Stimulated activated effector memory CD8-positive, alpha-beta T cell treated with anti-CD3 and anti-CD28 coated beads, Interleukin-12 subunit alpha, Interleukin-12 subunit beta, amount 100 ng/mL, for 72 hours (primary cell): Measurements from ENCODE around the gene TNFSF15.
"Not testable (repeated sequence)": the region's sequence is repeated elsewhere in the genome, so short reads cannot be mapped to it uniquely, and the experiment has no call there.

Experiments
- ATAC-seq: fragments of 150-1000 bp; cut with Tn5 transposase; 2 replicates; pipeline ENCODE4 v1.10.0; 2021
- DNase-seq, 2 donors: peaks; one replicate each; pipeline ENCODE4 v3.0.0; 2021 to 2022; ENCODE audit warnings: low spot score in 2 of 2
- H3K27ac Mint-ChIP-seq: one replicate; pipeline ENCODE4 v1.8.0; 2022; ENCODE audit warnings: mild to moderate bottlenecking, mixed read lengths
- H3K36me3 Mint-ChIP-seq: one replicate; pipeline ENCODE4 v1.8.0; 2022; ENCODE audit warnings: mild to moderate bottlenecking, mixed read lengths
- H3K4me1 Mint-ChIP-seq: one replicate; pipeline ENCODE4 v1.8.0; 2022; ENCODE audit warnings: mixed read lengths
- H3K4me3 Mint-ChIP-seq: one replicate; pipeline ENCODE4 v1.8.0; 2022; ENCODE audit warnings: mild to moderate bottlenecking, mixed read lengths
- H3K9me3 Mint-ChIP-seq: one replicate; pipeline ENCODE4 v1.8.0; 2022; ENCODE audit warnings: mixed read lengths

Gene TNFSF15

GRCh38 chr9:114759512-114760341 lies 46.1 kb downstream of the TNFSF15 start:
- DNase-seq = no peak
- no peak overlapping the region for H3K27ac Mint-ChIP-seq
- no peak overlapping the region for H3K4me3 Mint-ChIP-seq
- ATAC-seq = no peak
- no peaks in the 10 kb centered on the region for H3K36me3 Mint-ChIP-seq
- peaks cover 13% of the 10 kb centered on the region for H3K4me1 Mint-ChIP-seq
- no peaks in the 10 kb centered on the region for H3K9me3 Mint-ChIP-seq

- peaks cover 26% of the 10 kb centered on the region for H3K4me1 Mint-ChIP-seq
- no peaks in the 10 kb centered on the region for H3K36me3 Mint-ChIP-seq
- no peak overlapping the region for H3K27ac Mint-ChIP-seq
- no peak overlapping the region for H3K4me3 Mint-ChIP-seq
- no peak for ATAC-seq
- DNase-seq = no peak
- H3K9me3 Mint-ChIP-seq = no peaks in the 10 kb centered on the region
Measured at GRCh38 chr9:114757984-114758383, 47.9 kb downstream of the TNFSF15 start.

GRCh38 chr9:114757395-114757794 lies 48.4 kb downstream of the TNFSF15 start:
- DNase-seq (no peak), ATAC-seq (no peak)
- H3K4me3 Mint-ChIP-seq = no peak overlapping the region
- no peaks in the 10 kb centered on the region for H3K36me3 Mint-ChIP-seq
- no peak overlapping the region for H3K27ac Mint-ChIP-seq
- no peaks in the 10 kb centered on the region for H3K9me3 Mint-ChIP-seq
- H3K4me1 Mint-ChIP-seq = peaks cover 26% of the 10 kb centered on the region

- ATAC-seq = no peak
- Mint-ChIP-seq H3K4me1 (peaks cover 26% of the 10 kb centered on the region), H3K9me3 (no peaks in the 10 kb centered on the region), H3K36me3 (no peaks in the 10 kb centered on the region), H3K27ac (peak overlapping the region; percentile 15), H3K4me3 (no peak overlapping the region)
- no peak for DNase-seq
Measured at GRCh38 chr9:114756920-114757319, 48.9 kb downstream of the TNFSF15 start.

- ATAC-seq = peak; percentile 48
- H3K27ac Mint-ChIP-seq = peak overlapping the region; percentile 23
Measured at GRCh38 chr9:114754581-114754980, 51.3 kb downstream of the TNFSF15 start.

GRCh38 chr9:114746591-114747346 lies 59.1 kb downstream of the TNFSF15 start:
- Mint-ChIP-seq H3K4me1 (no peaks in the 10 kb centered on the region), H3K27ac (no peak overlapping the region), H3K36me3 (no peaks in the 10 kb centered on the region), H3K4me3 (no peak overlapping the region), H3K9me3 (no peaks in the 10 kb centered on the region)
- ATAC-seq (no peak), DNase-seq (no peak)

More at GRCh38 chr9:114754581-114754980, 51.3 kb downstream of the TNFSF15 start:
- peaks cover 26% of the 10 kb centered on the region for H3K4me1 Mint-ChIP-seq
- H3K36me3 Mint-ChIP-seq = no peaks in the 10 kb centered on the region
- DNase-seq = no peak
- H3K9me3 Mint-ChIP-seq = no peaks in the 10 kb centered on the region
- H3K4me3 Mint-ChIP-seq = no peak overlapping the region

- no peak for DNase-seq
- Mint-ChIP-seq H3K4me3 (no peak overlapping the region), H3K36me3 (no peaks in the 10 kb centered on the region), H3K9me3 (no peaks in the 10 kb centered on the region), H3K27ac (no peak overlapping the region), H3K4me1 (no peaks in the 10 kb centered on the region)
- peak; percentile 57 for ATAC-seq
Measured at GRCh38 chr9:114745879-114746550, 59.8 kb downstream of the TNFSF15 start.

- ATAC-seq (no peak), DNase-seq (no peak)
- Mint-ChIP-seq H3K36me3 (no peaks in the 10 kb centered on the region), H3K4me1 (no peaks in the 10 kb centered on the region), H3K4me3 (no peak overlapping the region), H3K9me3 (no peaks in the 10 kb centered on the region), H3K27ac (no peak overlapping the region)
Measured at GRCh38 chr9:114745108-114745848, 60.6 kb downstream of the TNFSF15 start.

GRCh38 chr9:114743446-114743845 lies 62.4 kb downstream of the TNFSF15 start:
- DNase-seq (no peak), ATAC-seq (no peak)
- Mint-ChIP-seq H3K27ac (no peak overlapping the region), H3K36me3 (no peaks in the 10 kb centered on the region), H3K9me3 (no peaks in the 10 kb centered on the region), H3K4me3 (no peak overlapping the region), H3K4me1 (peaks cover 11% of the 10 kb centered on the region)

- no peak overlapping the region for H3K4me3 Mint-ChIP-seq
- no peak for ATAC-seq
- no peak for DNase-seq
- no peaks in the 10 kb centered on the region for H3K9me3 Mint-ChIP-seq
- H3K36me3 Mint-ChIP-seq = no peaks in the 10 kb centered on the region
- no peak overlapping the region for H3K27ac Mint-ChIP-seq
- H3K4me1 Mint-ChIP-seq = peaks cover 11% of the 10 kb centered on the region
Measured at GRCh38 chr9:114742947-114743346, 62.9 kb downstream of the TNFSF15 start.

GRCh38 chr9:114741521-114741920 lies 64.3 kb downstream of the TNFSF15 start:
- H3K27ac Mint-ChIP-seq, H3K9me3 Mint-ChIP-seq, DNase-seq, ATAC-seq, H3K4me3 Mint-ChIP-seq, H3K36me3 Mint-ChIP-seq: not testable (repeated sequence)
- H3K4me1 Mint-ChIP-seq = peaks cover 26% of the 10 kb centered on the region

GRCh38 chr9:114738581-114739316 lies 67.1 kb downstream of the TNFSF15 start:
- Mint-ChIP-seq H3K36me3 (no peaks in the 10 kb centered on the region), H3K4me3 (no peak overlapping the region), H3K27ac (peak overlapping the region; percentile 40), H3K9me3 (no peaks in the 10 kb centered on the region), H3K4me1 (peaks cover 37% of the 10 kb centered on the region)
- peak; percentile 81 for ATAC-seq
- peak; percentile 50 to 82 for DNase-seq

GRCh38 chr9:114737847-114738246 lies 68.0 kb downstream of the TNFSF15 start:
- DNase-seq (no peak), ATAC-seq (no peak)
- Mint-ChIP-seq H3K4me1 (peaks cover 37% of the 10 kb centered on the region), H3K36me3 (no peaks in the 10 kb centered on the region), H3K9me3 (no peaks in the 10 kb centered on the region), H3K27ac (peak overlapping the region; percentile 3), H3K4me3 (no peak overlapping the region)

GRCh38 chr9:114737118-114737517 lies 68.7 kb downstream of the TNFSF15 start:
- peak; percentile 66 for ATAC-seq
- Mint-ChIP-seq H3K4me1 (peaks cover 37% of the 10 kb centered on the region), H3K27ac (peak overlapping the region; percentile 3), H3K9me3 (no peaks in the 10 kb centered on the region), H3K4me3 (no peak overlapping the region), H3K36me3 (no peaks in the 10 kb centered on the region)
- no peak for DNase-seq
